Measurements from ENCODE around the gene ERO1A. TPM values are rescaled to one million over a fixed set of nuclear protein-coding genes. Genes with fewer than 3 reads are reported as not detected.
A peak's percentile ranks its signal among the peaks of the same experiment; 100 is the strongest.

The ERO1A gene
- total and polyA plus RNA-seq, 9 of the 15 experiments (the other 6 are each of a cell fraction or from before 2014, with no cell fraction given), result 11.0 to 46.2 (median 27.6) TPM

GRCh38 chr14:52695481-52696091 is at the start of gene ERO1A (continued):
- TF ChIP-seq ARID2 (IDR thresholded peaks at IDR 0.05) (no peak), ASH1L (IDR thresholded peaks at IDR 0.05; ENCODE audit: borderline replicate concordance, low read depth, partially characterized antibody) (no peak), TCF7L2 (IDR thresholded peaks at IDR 0.05; ENCODE audit: low read depth, low read length) (no peak), ZBTB11 (CRISPR knock-in tag; IDR thresholded peaks at IDR 0.05) (peak in 1 of 3 experiments; percentile 47; a peak in 1 of 6 replicates), KLF16 (IDR thresholded peaks at IDR 0.05) (no peak), MYBL2 (IDR thresholded peaks at IDR 0.05; ENCODE audit: low read depth) (no peak), MYBL2 (CRISPR knock-in tag; IDR thresholded peaks at IDR 0.05; ENCODE audit: borderline replicate concordance) (no peak), ELK1 (CRISPR knock-in tag; IDR thresholded peaks at IDR 0.05) (no peak), XRCC3 (IDR thresholded peaks at IDR 0.05) (no peak), MCM5 (IDR thresholded peaks at IDR 0.05; ENCODE audit: low read depth) (no peak), SIN3A (IDR thresholded peaks at IDR 0.05; ENCODE audit: borderline replicate concordance in 2 of 2, control insufficient read depth in 1 of 2, low read depth in 2 of 2, low read length in 2 of 2) (no peak; a peak in 1 of 4 replicates), MXD1 (CRISPR knock-in tag; IDR thresholded peaks at IDR 0.05; ENCODE audit: borderline replicate concordance, poor library complexity, severe bottlenecking) (no peak), SRF (CRISPR knock-in tag; IDR thresholded peaks at IDR 0.05) (no peak), ILF3 (IDR thresholded peaks at IDR 0.05; ENCODE audit: borderline replicate concordance) (no peak), FOXJ2 (tag; IDR thresholded peaks at IDR 0.05) (no peak), NFE2L1 (tag; IDR thresholded peaks at IDR 0.05; ENCODE audit: borderline replicate concordance, low read depth) (no peak), ZKSCAN1 (IDR thresholded peaks at IDR 0.05; ENCODE audit: low read depth, low read length) (no peak), GTF2B (IDR thresholded peaks at IDR 0.05; ENCODE audit: extremely low read depth, insufficient read length) (no peak), ZKSCAN8 (CRISPR knock-in tag; IDR thresholded peaks at IDR 0.05) (no peak), ZNF57 (CRISPR knock-in tag; IDR thresholded peaks at IDR 0.05) (no peak), ZFP30 (CRISPR knock-in tag; IDR thresholded peaks at IDR 0.05; ENCODE audit: borderline replicate concordance) (no peak)

Data from K562 (cell line).